H1 (cell line): ENCODE data around the gene IL21R. TPM values are rescaled to one million over a fixed set of nuclear protein-coding genes. Genes with fewer than 3 reads are reported as not detected.

Source experiments
- polyA plus RNA-seq, 7 experiments: library from polyadenylated mRNA; depleted of rRNA in 3 of 7; stranded (reverse) in 5 of 7; unstranded in 2 of 7; fragments of >200 nt in 5 of 7; fragments of 200-250 nt in 2 of 7; gene quantifications; 1 replicate in 5 of 7; 2 replicates in 1 of 7; 4 replicates in 1 of 7; pipeline versions ENCODE4 v1.2.1 to v1.2.3, GENCODE V29; 2011 to 2013; ENCODE audit warnings: missing spikeins in 2 of 7, mixed read lengths in 2 of 7
- total RNA-seq: library from RNA; stranded (reverse); fragmentation: NEBNext Ultra II Directional; extraction: Animal tissue kit (Norgen Biotek cat#: 25700); gene quantifications from 2 replicates; pipeline ENCODE4 v1.2.1, GENCODE V29; 2021

Gene IL21R
- total and polyA plus RNA-seq, 2 of the 8 experiments (the other 6 are each of a cell fraction or from before 2014, with no cell fraction given), result 0.34 to 0.70 TPM

Other genes starting within 250 kb of the IL21R start
- gene KDM8, start 198.6 kb upstream of the IL21R start, total RNA-seq, result 10.3 and 14.6 TPM in 2 replicates
- gene KDM8, start 198.6 kb upstream of the IL21R start, polyA plus RNA-seq (2011; rRNA removed), result 8.1 and 12.8 TPM in 2 replicates
- gene NSMCE1, start 133.4 kb upstream of the IL21R start, total RNA-seq, result 16.6 and 18.4 TPM in 2 replicates
- gene NSMCE1, start 133.4 kb upstream of the IL21R start, polyA plus RNA-seq (2011; rRNA removed), result 8.1 and 8.7 TPM in 2 replicates
- gene IL4R, start 88.2 kb upstream of the IL21R start, total RNA-seq, result 29.4 and 32.7 TPM in 2 replicates
- 29.1 and 38.2 TPM in 2 replicates for gene IL4R, start 88.2 kb upstream of the IL21R start, polyA plus RNA-seq (2011; rRNA removed)
- gene GTF3C1, start 147.7 kb downstream of the IL21R start, total RNA-seq, result 125 and 126 TPM in 2 replicates
- 89.3 and 122 TPM in 2 replicates for gene GTF3C1, start 147.7 kb downstream of the IL21R start, polyA plus RNA-seq (2011; rRNA removed)
- 17.0 and 20.0 TPM in 2 replicates for gene KATNIP, start 148.0 kb downstream of the IL21R start, total RNA-seq
- gene KATNIP, start 148.0 kb downstream of the IL21R start, polyA plus RNA-seq (2011; rRNA removed), result 7.9 and 10.3 TPM in 2 replicates